Ascending aorta (tissue), 2 donors: ENCODE results near the gene TEX29. TPM values are rescaled to one million over a fixed set of nuclear protein-coding genes. Genes with fewer than 3 reads are reported as not detected.

ENCODE experiments used
- DNase-seq, 2 donors: peaks; one replicate each; pipeline ENCODE4 v3.0.0-alpha.2; 2019; ENCODE audit warnings: low spot score in 2 of 2
- H3K27ac ChIP-seq, 2 donors: fragments of 200-600 bp; sonication (generic); one replicate each; pipeline ENCODE4 v1.5.1; 2016 to 2017; ENCODE audit warnings: mild to moderate bottlenecking in 1 of 2
- H3K27me3 ChIP-seq: fragments of 200-600 bp; sonication (generic); one replicate; pipeline ENCODE4 v1.5.1; 2017
- H3K36me3 ChIP-seq, 2 donors: fragments of 200-600 bp; sonication (generic); one replicate each; pipeline ENCODE4 v1.5.1; 2016
- H3K4me1 ChIP-seq, 2 donors: fragments of 200-600 bp; sonication (generic); one replicate each; pipeline ENCODE4 v1.5.1; 2016 to 2017; ENCODE audit warnings: mild to moderate bottlenecking in 1 of 2
- H3K4me3 ChIP-seq, 2 donors: fragments of 200-600 bp; sonication (generic); one replicate each; pipeline ENCODE4 v1.5.1; 2016 to 2017; ENCODE audit warnings: mild to moderate bottlenecking in 1 of 2
- H3K9me3 ChIP-seq, 2 donors: fragments of 200-600 bp; sonication (generic); one replicate each; pipeline ENCODE4 v1.5.1; 2016
- CTCF ChIP-seq, 3 experiments: fragments of 200-600 bp in 2 of 3; fragments of 450-650 bp in 1 of 3; sonication (generic) in 2 of 3; IDR thresholded peaks; one replicate each; pipeline ENCODE4 v1.5.1; 2016 to 2019; ENCODE audit warnings: antibody characterized with exemption in 3 of 3, mild to moderate bottlenecking in 1 of 3, moderate library complexity in 1 of 3
- intact Hi-C: fragments of 100-400 bp; cut with DNase I; formaldehyde crosslinking; loops from one replicate; pipeline ENCODE4 v1.15.1; 2023
- total RNA-seq: library from RNA; depleted of rRNA; stranded (reverse); fragments of >200 nt; gene quantifications from one replicate; pipeline ENCODE4 v1.1.0, GENCODE V29; 2016

The TEX29 gene
- total RNA-seq, 1 donor from 2014 or later, result not detected

GRCh38 chr13:111325941-111326620, 5.6 kb downstream of the TEX29 start:
- Histone ChIP-seq H3K4me3 (no peak overlapping the region), H3K36me3 (peaks cover 0 to 9% of the 10 kb centered on the region in 2 donors), H3K4me1 (no peaks in the 10 kb centered on the region), H3K27ac (no peak overlapping the region), H3K9me3 (no peaks in the 10 kb centered on the region), H3K27me3 (no peaks in the 10 kb centered on the region)
- no peak for TF ChIP-seq CTCF (IDR thresholded peaks at IDR 0.05)
- peak in 1 of 2 donors; percentile 55 for DNase-seq
- intact Hi-C loops, result no loop called here

GRCh38 chr13:111326621-111326965, 6.2 kb downstream of the TEX29 start:
- intact Hi-C loops, result no loop called here
- Histone ChIP-seq H3K9me3 (no peaks in the 10 kb centered on the region), H3K27ac (no peak overlapping the region), H3K36me3 (peaks cover 0 to 9% of the 10 kb centered on the region in 2 donors), H3K27me3 (no peaks in the 10 kb centered on the region), H3K4me3 (no peak overlapping the region), H3K4me1 (no peaks in the 10 kb centered on the region)
- TF ChIP-seq CTCF (IDR thresholded peaks at IDR 0.05), result no peak
- DNase-seq, result peak in 1 of 2 donors; percentile 37

GRCh38 chr13:111326981-111327642, 6.7 kb downstream of the TEX29 start:
- Histone ChIP-seq H3K36me3 (peaks cover 0 to 9% of the 10 kb centered on the region in 2 donors), H3K27ac (no peak overlapping the region), H3K9me3 (no peaks in the 10 kb centered on the region), H3K4me3 (no peak overlapping the region), H3K4me1 (no peaks in the 10 kb centered on the region), H3K27me3 (no peaks in the 10 kb centered on the region)
- intact Hi-C loops, result no loop called here
- no peak for TF ChIP-seq CTCF (IDR thresholded peaks at IDR 0.05)
- peak in 1 of 2 donors; percentile 40 for DNase-seq

GRCh38 chr13:111327730-111328573, 7.5 kb downstream of the TEX29 start:
- DNase-seq, result peak in 1 of 2 donors; percentile 39
- intact Hi-C loops, result no loop called here
- Histone ChIP-seq H3K36me3 (peaks cover 0 to 6% of the 10 kb centered on the region in 2 donors), H3K27me3 (no peaks in the 10 kb centered on the region), H3K4me1 (no peaks in the 10 kb centered on the region), H3K4me3 (no peak overlapping the region), H3K27ac (no peak overlapping the region), H3K9me3 (no peaks in the 10 kb centered on the region)
- TF ChIP-seq CTCF (IDR thresholded peaks at IDR 0.05), result no peak

GRCh38 chr13:111328574-111329410, 8.3 kb downstream of the TEX29 start:
- Histone ChIP-seq H3K9me3 (no peaks in the 10 kb centered on the region), H3K4me1 (no peaks in the 10 kb centered on the region), H3K4me3 (no peak overlapping the region), H3K36me3 (peaks cover 0 to 3% of the 10 kb centered on the region in 2 donors), H3K27me3 (no peaks in the 10 kb centered on the region), H3K27ac (no peak overlapping the region)
- TF ChIP-seq CTCF (IDR thresholded peaks at IDR 0.05), result no peak
- intact Hi-C loops, result no loop called here
- peak in 1 of 2 donors; percentile 50 for DNase-seq
